ENCODE data around the gene BSPRY.

BSPRY gene

GRCh38 chr9:113349445-113350094, at the start of gene BSPRY:
Gene BSPRY (plus strand): TSS chr9:113349541. CDS start chr9:113349580, 39 bp downstream.
- no peak for DNase-seq (ENCODE audit: low spot score)

GRCh38 chr9:113299800-113300292, 49.5 kb upstream of the BSPRY start:
- no peak for DNase-seq (ENCODE audit: low spot score)

GRCh38 chr9:113301548-113301947, 47.8 kb upstream of the BSPRY start:
- no peak for DNase-seq (ENCODE audit: low spot score)

GRCh38 chr9:113302792-113303418, 46.4 kb upstream of the BSPRY start, which contains the start of gene RNF183:
Gene RNF183 (minus strand): TSS chr9:113303376. CDS start chr9:113298184, 5,192 bp downstream.
- no peak for DNase-seq (ENCODE audit: low spot score)

- DNase-seq (ENCODE audit: low spot score) = no peak
Measured at GRCh38 chr9:113306566-113306965, 42.8 kb upstream of the BSPRY start.

- no peak for DNase-seq (ENCODE audit: low spot score)
Measured at GRCh38 chr9:113307396-113307975, 41.9 kb upstream of the BSPRY start.

GRCh38 chr9:113309204-113309813, 40.0 kb upstream of the BSPRY start:
- DNase-seq (ENCODE audit: low spot score) = peak; percentile 75

- no peak for DNase-seq (ENCODE audit: low spot score)
Measured at GRCh38 chr9:113310538-113310937, 38.8 kb upstream of the BSPRY start.

GRCh38 chr9:113311961-113312360, 37.4 kb upstream of the BSPRY start:
- no peak for DNase-seq (ENCODE audit: low spot score)

- no peak for DNase-seq (ENCODE audit: low spot score)
Measured at GRCh38 chr9:113313261-113313660, 36.1 kb upstream of the BSPRY start.

GRCh38 chr9:113315231-113315630, 34.1 kb upstream of the BSPRY start:
- DNase-seq (ENCODE audit: low spot score) = no peak

GRCh38 chr9:113316030-113316429, 33.3 kb upstream of the BSPRY start:
- no peak for DNase-seq (ENCODE audit: low spot score)

- no peak for DNase-seq (ENCODE audit: low spot score)
Measured at GRCh38 chr9:113317777-113318176, 31.6 kb upstream of the BSPRY start.

- no peak for DNase-seq (ENCODE audit: low spot score)
Measured at GRCh38 chr9:113319054-113319453, 30.3 kb upstream of the BSPRY start.

GRCh38 chr9:113320051-113320450, 29.3 kb upstream of the BSPRY start:
- no peak for DNase-seq (ENCODE audit: low spot score)

- no peak for DNase-seq (ENCODE audit: low spot score)
Measured at GRCh38 chr9:113322671-113323070, 26.7 kb upstream of the BSPRY start.

GRCh38 chr9:113326230-113326629, 23.1 kb upstream of the BSPRY start:
- no peak for DNase-seq (ENCODE audit: low spot score)

GRCh38 chr9:113328045-113328782, 21.1 kb upstream of the BSPRY start:
- no peak for DNase-seq (ENCODE audit: low spot score)

- no peak for DNase-seq (ENCODE audit: low spot score)
Measured at GRCh38 chr9:113331780-113332179, 17.6 kb upstream of the BSPRY start.

GRCh38 chr9:113337714-113338113, 11.6 kb upstream of the BSPRY start:
- DNase-seq (ENCODE audit: low spot score) = no peak

- peak; percentile 92 for DNase-seq (ENCODE audit: low spot score)
Measured at GRCh38 chr9:113340011-113340699, 9.2 kb upstream of the BSPRY start, which contains the start of gene WDR31. Gene WDR31 (minus strand): TSS chr9:113340275. CDS start chr9:113332022, 8,253 bp downstream.
